OCI-LY3 (cell line): ENCODE results near the gene SSTR5.
"Not testable (repeated sequence)": the region's sequence is repeated elsewhere in the genome, so short reads cannot be mapped to it uniquely, and the experiment has no call there.

Experiments
- H2AFZ ChIP-seq: fragments of 200-600, 300-600 bp; shearing (Covaris generic); 2 replicates; pipeline ENCODE4 v1.6.0; 2014; ENCODE audit warnings: antibody characterized with exemption, low read depth, low read length
- H3K27ac ChIP-seq: fragments of 200-600, 300-600 bp; sonication (generic); 2 replicates; pipeline ENCODE4 v1.5.1; 2014; ENCODE audit warnings: mild to moderate bottlenecking, low read length, moderate library complexity, mixed read lengths
- H3K27me3 ChIP-seq: fragments of 200-600, 300-600 bp; sonication (generic); 2 replicates; pipeline ENCODE4 v1.6.1; 2014; ENCODE audit warnings: low read depth, low read length, mixed read lengths
- H3K36me3 ChIP-seq: fragments of 200-600, 300-600 bp; sonication (generic); replicated peaks from 2 replicates; pipeline ENCODE3; 2014; ENCODE audit warnings: low read depth, low read length, mixed read lengths
- H3K4me1 ChIP-seq: fragments of 300-600, 200-600 bp; sonication (generic); 2 replicates; pipeline ENCODE4 v1.6.1; 2014; ENCODE audit warnings: low read length, mixed read lengths
- H3K4me2 ChIP-seq: fragments of 200-600, 300-600 bp; sonication (generic); 2 replicates; pipeline ENCODE4 v1.6.1; 2014; ENCODE audit warnings: low read length, mixed read lengths
- H3K4me3 ChIP-seq: fragments of 300-600, 200-600 bp; sonication (generic); 2 replicates; pipeline ENCODE4 v1.5.1; 2014; ENCODE audit warnings: antibody characterized with exemption, mild to moderate bottlenecking, low read length, moderate library complexity
- H3K79me2 ChIP-seq: fragments of 300-600, 200-600 bp; shearing (Covaris generic); 2 replicates; pipeline ENCODE4 v1.6.1; 2014; ENCODE audit warnings: mild to moderate bottlenecking, low read length, mixed read lengths
- H3K9ac ChIP-seq: fragments of 300-600, 200-600 bp; shearing (Covaris generic); 2 replicates; pipeline ENCODE4 v1.6.0; 2014; ENCODE audit warnings: mild to moderate bottlenecking, low read length, moderate library complexity
- H3K9me3 ChIP-seq: fragments of 200-600, 300-600 bp; shearing (Covaris generic); 2 replicates; pipeline ENCODE4 v1.6.1; 2014; ENCODE audit warnings: low read length, mixed read lengths; ENCODE audit not compliant: insufficient read depth
- H4K20me1 ChIP-seq: fragments of 200-600, 300-600 bp; sonication (generic); 2 replicates; pipeline ENCODE4 v1.6.1; 2016; ENCODE audit warnings: low read length, mixed read lengths; ENCODE audit not compliant: insufficient read depth
- CTCF ChIP-seq: fragments of 200-600, 300-600 bp; sonication (generic); IDR thresholded peaks from 2 replicates; pipeline ENCODE4 v1.5.1; 2014; ENCODE audit warnings: antibody characterized with exemption, low read length, low read depth
- EZH2phosphoT487 ChIP-seq: fragments of 200-600 bp; shearing (Covaris generic); IDR thresholded peaks from 2 replicates; pipeline ENCODE4 v1.6.1; 2018; ENCODE audit warnings: antibody characterized with exemption, mixed run types, low read depth

The SSTR5 gene

GRCh38 chr16:1082266-1082951 lies 9.9 kb downstream of the SSTR5 start:
- no peak overlapping the region for H3K27ac ChIP-seq

GRCh38 chr16:1082952-1083675 lies 10.6 kb downstream of the SSTR5 start:
- no peak overlapping the region for H3K4me2 ChIP-seq

More at GRCh38 chr16:1082266-1082951, 9.9 kb downstream of the SSTR5 start:
- Histone ChIP-seq H3K27me3 (no peaks in the 10 kb centered on the region), H3K9ac (no peak overlapping the region), H3K36me3 (no peaks in the 10 kb centered on the region), H3K4me3 (no peak overlapping the region), H2AFZ (no peak overlapping the region), H3K79me2 (no peaks in the 10 kb centered on the region), H3K4me1 (no peaks in the 10 kb centered on the region), H3K9me3 (0 out of 2 replicates have a peak, but pooled peaks cover 4% of the 10 kb centered on the region), H3K4me2 (no peak overlapping the region), H4K20me1 (no peaks in the 10 kb centered on the region)
- no peak for TF ChIP-seq EZH2phosphoT487
- no peak for TF ChIP-seq CTCF

GRCh38 chr16:1084971-1085370 lies 12.4 kb downstream of the SSTR5 start:
- no peaks in the 10 kb centered on the region for H3K27me3 ChIP-seq
- H3K4me2 ChIP-seq: no peak overlapping the region
- TF ChIP-seq EZH2phosphoT487: no peak
- no peak for TF ChIP-seq CTCF

More at GRCh38 chr16:1082952-1083675, 10.6 kb downstream of the SSTR5 start:
- Histone ChIP-seq H3K9ac (no peak overlapping the region), H4K20me1 (no peaks in the 10 kb centered on the region), H3K4me3 (no peak overlapping the region), H3K9me3 (0 out of 2 replicates have a peak, but pooled peaks cover 4% of the 10 kb centered on the region), H2AFZ (no peak overlapping the region), H3K27me3 (no peaks in the 10 kb centered on the region), H3K4me1 (no peaks in the 10 kb centered on the region), H3K36me3 (no peaks in the 10 kb centered on the region), H3K79me2 (no peaks in the 10 kb centered on the region), H3K27ac (no peak overlapping the region)
- TF ChIP-seq EZH2phosphoT487 (no peak), CTCF (no peak)

GRCh38 chr16:1086443-1086842 lies 13.9 kb downstream of the SSTR5 start:
- H3K36me3 ChIP-seq, H3K9ac ChIP-seq, H3K79me2 ChIP-seq, H3K4me2 ChIP-seq, H4K20me1 ChIP-seq, H3K4me1 ChIP-seq, H3K27me3 ChIP-seq, H3K9me3 ChIP-seq, H3K4me3 ChIP-seq, H3K27ac ChIP-seq, H2AFZ ChIP-seq: not testable (repeated sequence)

More at GRCh38 chr16:1084971-1085370, 12.4 kb downstream of the SSTR5 start:
- Histone ChIP-seq H3K9ac (no peak overlapping the region), H3K4me1 (no peaks in the 10 kb centered on the region), H3K36me3 (no peaks in the 10 kb centered on the region), H3K27ac (no peak overlapping the region), H2AFZ (no peak overlapping the region), H4K20me1 (no peaks in the 10 kb centered on the region), H3K4me3 (no peak overlapping the region), H3K79me2 (no peaks in the 10 kb centered on the region), H3K9me3 (0 out of 2 replicates have a peak, but pooled peaks cover 4% of the 10 kb centered on the region)
